ENCODE results near the gene ZBTB21. TPM values are rescaled to one million over a fixed set of nuclear protein-coding genes. Genes with fewer than 3 reads are reported as not detected.

The ZBTB21 gene
- total and polyA plus RNA-seq, 9 of the 15 experiments (the other 6 are each of a cell fraction or from before 2014, with no cell fraction given), result 2.2 to 15.2 (median 8.7) TPM

GRCh38 chr21:41956926-41957729 lies 53.0 kb downstream of the ZBTB21 start (continued):
- TF ChIP-seq PRDM10 (IDR thresholded peaks at IDR 0.05; ENCODE audit: partially characterized antibody), result no peak
- no peak for TF ChIP-seq FIP1L1 (IDR thresholded peaks at IDR 0.05; ENCODE audit: low read depth, low read length, poor library complexity, severe bottlenecking)
- 0 out of 2 replicates have a peak, but pooled peaks have one; percentile 10 for TF ChIP-seq MTA2 (IDR thresholded peaks at IDR 0.05; ENCODE audit: low read depth)
- TF ChIP-seq ARID2 (IDR thresholded peaks at IDR 0.05), result no peak
- no peak for TF ChIP-seq CBFB (CRISPR knock-in tag; IDR thresholded peaks at IDR 0.05)
- TF ChIP-seq THAP12 (CRISPR knock-in tag; IDR thresholded peaks at IDR 0.05), result no peak
- TF ChIP-seq ZNF407 (IDR thresholded peaks at IDR 0.05; ENCODE audit: low read depth), result no peak
- TF ChIP-seq SMARCC2 (IDR thresholded peaks at IDR 0.05; ENCODE audit: low read depth), result 0 out of 2 replicates have a peak, but pooled peaks have one; percentile 39
- peak; percentile 32 for TF ChIP-seq TBP (optimal IDR thresholded peaks at IDR 0.05; ENCODE audit: low read depth, low read length)
- peak in 1 of 2 experiments; percentile 56; a peak in 1 of 4 replicates for TF ChIP-seq KDM1A (IDR thresholded peaks at IDR 0.05)
- TF ChIP-seq THRAP3 (IDR thresholded peaks at IDR 0.05; ENCODE audit: borderline replicate concordance), result no peak
- no peak for TF ChIP-seq PHB (CRISPR knock-in tag; IDR thresholded peaks at IDR 0.05)

All from K562 (cell line).